GM12864 (cell line): Measurements from ENCODE around the gene STK35.

Experiments used
- DNase-seq: peaks from one replicate; pipeline ENCODE4 v3.0.0-alpha.2; 2011; ENCODE audit warnings: low read depth
- H3K4me3 ChIP-seq: 2 replicates; pipeline ENCODE4 v1.5.1; 2011; ENCODE audit warnings: mild to moderate bottlenecking, low read depth, low read length, control low read depth
- TF ChIP-seq, protein P1 (sequence below): IDR thresholded peaks from 2 replicates; pipeline ENCODE4 v1.5.1; 2011; ENCODE audit warnings: low read depth, mild to moderate bottlenecking, moderate library complexity, low read length, control low read depth, inconsistent platforms; ENCODE audit errors: missing control alignments

STK35 gene

DNA sequence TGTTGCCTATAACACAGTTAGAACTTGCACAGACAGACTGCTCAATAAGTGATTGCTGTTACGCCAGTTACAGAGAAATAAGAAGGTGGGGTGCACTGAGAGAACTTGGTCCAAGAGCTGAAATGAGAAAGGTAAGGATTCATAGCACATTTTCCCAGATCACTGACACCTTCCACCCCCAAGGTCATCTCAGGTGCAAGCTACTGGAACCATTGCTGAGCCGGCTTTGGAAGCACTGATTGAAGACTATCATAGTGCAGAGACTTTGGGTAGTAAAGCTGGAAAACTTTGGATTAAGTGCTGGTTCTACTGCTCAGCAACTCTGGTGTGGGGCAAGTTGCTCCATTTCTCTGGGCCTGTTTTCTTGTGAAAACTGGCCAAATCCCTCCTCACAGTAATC lies 38.1 kb downstream of the STK35 start:
- DNase-seq = no peak
- TF ChIP-seq, protein P1, sequence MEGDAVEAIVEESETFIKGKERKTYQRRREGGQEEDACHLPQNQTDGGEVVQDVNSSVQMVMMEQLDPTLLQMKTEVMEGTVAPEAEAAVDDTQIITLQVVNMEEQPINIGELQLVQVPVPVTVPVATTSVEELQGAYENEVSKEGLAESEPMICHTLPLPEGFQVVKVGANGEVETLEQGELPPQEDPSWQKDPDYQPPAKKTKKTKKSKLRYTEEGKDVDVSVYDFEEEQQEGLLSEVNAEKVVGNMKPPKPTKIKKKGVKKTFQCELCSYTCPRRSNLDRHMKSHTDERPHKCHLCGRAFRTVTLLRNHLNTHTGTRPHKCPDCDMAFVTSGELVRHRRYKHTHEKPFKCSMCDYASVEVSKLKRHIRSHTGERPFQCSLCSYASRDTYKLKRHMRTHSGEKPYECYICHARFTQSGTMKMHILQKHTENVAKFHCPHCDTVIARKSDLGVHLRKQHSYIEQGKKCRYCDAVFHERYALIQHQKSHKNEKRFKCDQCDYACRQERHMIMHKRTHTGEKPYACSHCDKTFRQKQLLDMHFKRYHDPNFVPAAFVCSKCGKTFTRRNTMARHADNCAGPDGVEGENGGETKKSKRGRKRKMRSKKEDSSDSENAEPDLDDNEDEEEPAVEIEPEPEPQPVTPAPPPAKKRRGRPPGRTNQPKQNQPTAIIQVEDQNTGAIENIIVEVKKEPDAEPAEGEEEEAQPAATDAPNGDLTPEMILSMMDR = no peak
- no peak overlapping the region for H3K4me3 ChIP-seq

- no peak for DNase-seq
- H3K4me3 ChIP-seq = no peak overlapping the region
- TF ChIP-seq, protein P1 = no peak
Measured at GRCh38 chr20:2140561-2140960, 38.9 kb downstream of the STK35 start.

- TF ChIP-seq, protein P1 = no peak
- no peak for DNase-seq
- H3K4me3 ChIP-seq = no peak overlapping the region
Measured at GRCh38 chr20:2141600-2142575, 40.3 kb downstream of the STK35 start.

DNA sequence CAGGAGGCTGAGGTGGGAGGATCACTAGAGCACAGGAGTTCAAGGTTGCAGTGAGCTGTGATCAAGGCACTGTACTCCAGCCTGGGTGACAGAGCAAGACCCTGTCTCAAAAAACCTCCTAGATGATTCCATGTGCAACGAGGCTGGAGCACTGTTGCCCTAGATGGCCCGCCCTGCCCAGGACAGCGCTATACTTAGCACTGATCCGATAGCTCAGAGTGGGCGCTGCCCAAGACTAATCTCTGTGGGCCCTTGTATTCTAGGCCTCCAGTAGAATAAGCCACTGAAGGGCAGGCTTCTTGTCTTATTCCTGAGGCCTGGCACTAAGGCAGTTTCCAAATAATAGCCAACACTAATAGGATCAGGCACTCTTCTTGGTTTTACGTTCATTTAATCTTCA lies 41.0 kb downstream of the STK35 start:
- TF ChIP-seq, protein P1 = no peak
- H3K4me3 ChIP-seq = no peak overlapping the region
- DNase-seq = no peak

GRCh38 chr20:2143594-2143993 lies 42.0 kb downstream of the STK35 start:
- TF ChIP-seq, protein P1 = no peak
- no peak overlapping the region for H3K4me3 ChIP-seq
- DNase-seq = no peak

GRCh38 chr20:2144850-2145249 lies 43.2 kb downstream of the STK35 start:
- H3K4me3 ChIP-seq = no peak overlapping the region
- TF ChIP-seq, protein P1 = no peak
- no peak for DNase-seq
